ENCODE measurements around the gene RAD17.

Gene RAD17

DNA sequence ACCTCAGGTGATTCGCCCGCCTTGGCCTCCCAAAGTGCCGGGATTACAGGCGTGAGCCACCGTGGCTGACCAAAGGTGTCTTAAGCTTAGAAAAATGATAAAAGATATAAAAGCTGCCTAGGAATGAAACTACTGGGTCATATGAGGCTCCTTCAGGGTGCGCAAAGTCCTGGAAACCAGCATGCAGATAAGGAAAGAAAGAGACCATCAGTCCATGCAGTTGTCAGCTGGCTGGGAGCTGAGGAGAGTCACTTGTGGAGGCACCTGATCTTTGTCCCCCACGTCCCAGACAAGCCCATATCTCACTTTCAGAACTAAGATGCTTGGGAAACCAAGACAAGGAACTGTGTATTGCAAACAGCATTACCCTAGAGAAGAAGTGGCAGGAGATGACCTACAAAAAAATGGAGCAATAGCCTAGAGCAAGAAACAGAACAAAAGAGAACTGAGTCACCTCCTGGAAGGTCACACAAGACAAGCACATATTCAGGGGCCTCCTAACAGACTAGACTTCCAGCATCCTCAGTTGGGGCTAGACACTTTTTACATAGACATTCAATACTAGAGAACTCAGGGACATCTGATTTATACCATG is 34.2 kb upstream of the RAD17 start:
- TF ChIP-seq, protein P1, sequence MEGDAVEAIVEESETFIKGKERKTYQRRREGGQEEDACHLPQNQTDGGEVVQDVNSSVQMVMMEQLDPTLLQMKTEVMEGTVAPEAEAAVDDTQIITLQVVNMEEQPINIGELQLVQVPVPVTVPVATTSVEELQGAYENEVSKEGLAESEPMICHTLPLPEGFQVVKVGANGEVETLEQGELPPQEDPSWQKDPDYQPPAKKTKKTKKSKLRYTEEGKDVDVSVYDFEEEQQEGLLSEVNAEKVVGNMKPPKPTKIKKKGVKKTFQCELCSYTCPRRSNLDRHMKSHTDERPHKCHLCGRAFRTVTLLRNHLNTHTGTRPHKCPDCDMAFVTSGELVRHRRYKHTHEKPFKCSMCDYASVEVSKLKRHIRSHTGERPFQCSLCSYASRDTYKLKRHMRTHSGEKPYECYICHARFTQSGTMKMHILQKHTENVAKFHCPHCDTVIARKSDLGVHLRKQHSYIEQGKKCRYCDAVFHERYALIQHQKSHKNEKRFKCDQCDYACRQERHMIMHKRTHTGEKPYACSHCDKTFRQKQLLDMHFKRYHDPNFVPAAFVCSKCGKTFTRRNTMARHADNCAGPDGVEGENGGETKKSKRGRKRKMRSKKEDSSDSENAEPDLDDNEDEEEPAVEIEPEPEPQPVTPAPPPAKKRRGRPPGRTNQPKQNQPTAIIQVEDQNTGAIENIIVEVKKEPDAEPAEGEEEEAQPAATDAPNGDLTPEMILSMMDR (IDR thresholded peaks at IDR 0.05): no peak
- no peak for TF ChIP-seq ZFX (IDR thresholded peaks at IDR 0.05; ENCODE audit: borderline replicate concordance)

GRCh38 chr5:69341520-69342161 is 28.0 kb upstream of the RAD17 start:
- H3K27ac ChIP-seq: no peak overlapping the region
- TF ChIP-seq ZFX (IDR thresholded peaks at IDR 0.05; ENCODE audit: borderline replicate concordance): no peak
- TF ChIP-seq, protein P1 (IDR thresholded peaks at IDR 0.05): no peak

More for the DNA sequence above, 34.2 kb upstream of the RAD17 start:
- no peak overlapping the region for H3K27ac ChIP-seq

DNA sequence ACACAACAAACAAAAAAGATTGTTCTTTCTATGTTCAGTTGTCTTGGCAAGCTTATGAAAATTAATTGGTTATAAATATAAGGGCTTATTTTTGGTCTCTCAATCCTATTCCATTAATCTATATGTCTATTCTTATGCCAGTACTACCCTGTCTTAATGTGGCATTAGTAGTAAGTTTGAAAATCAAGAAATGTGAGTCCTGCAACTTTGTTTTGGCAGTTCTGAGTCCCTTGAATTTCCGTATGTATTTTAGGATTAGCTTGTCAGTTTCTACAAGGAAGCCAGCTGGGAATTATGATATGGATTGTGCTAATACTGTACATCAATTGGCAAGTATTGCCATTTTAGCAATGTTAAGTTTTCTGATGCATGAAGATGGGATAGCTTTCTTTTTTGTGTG is 26.5 kb upstream of the RAD17 start:
- H3K27ac ChIP-seq: no peak overlapping the region
- no peak for TF ChIP-seq ZFX (IDR thresholded peaks at IDR 0.05; ENCODE audit: borderline replicate concordance)
- TF ChIP-seq, protein P1 (IDR thresholded peaks at IDR 0.05): no peak

DNA sequence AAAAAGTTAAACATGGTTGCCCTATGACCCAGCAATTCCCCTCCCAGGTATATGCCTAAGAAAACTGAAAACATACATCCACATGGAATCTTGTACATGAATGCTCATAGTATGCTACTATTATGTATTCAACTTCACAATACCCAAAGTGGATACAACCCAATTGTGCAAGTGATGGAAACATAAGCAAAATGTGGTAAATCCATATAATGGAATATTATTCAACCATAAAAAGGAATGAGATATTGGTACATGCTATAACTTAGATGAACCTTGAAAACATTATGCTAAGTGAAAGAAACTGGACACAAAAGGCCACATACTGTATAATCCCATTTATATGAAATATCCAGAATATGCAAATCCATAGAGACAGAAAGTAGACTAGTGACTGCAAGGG is 19.0 kb upstream of the RAD17 start:
- no peak overlapping the region for H3K27ac ChIP-seq
- TF ChIP-seq, protein P1 (IDR thresholded peaks at IDR 0.05): no peak
- no peak for TF ChIP-seq ZFX (IDR thresholded peaks at IDR 0.05; ENCODE audit: borderline replicate concordance)

GRCh38 chr5:69359699-69360098 is 9.9 kb upstream of the RAD17 start:
- TF ChIP-seq ZFX (IDR thresholded peaks at IDR 0.05; ENCODE audit: borderline replicate concordance): no peak
- TF ChIP-seq, protein P1 (IDR thresholded peaks at IDR 0.05): no peak
- no peak overlapping the region for H3K27ac ChIP-seq

- no peak for TF ChIP-seq ZFX (IDR thresholded peaks at IDR 0.05; ENCODE audit: borderline replicate concordance)
- TF ChIP-seq, protein P1 (IDR thresholded peaks at IDR 0.05): no peak
- no peak overlapping the region for H3K27ac ChIP-seq
These were observed 9.2 kb upstream of the RAD17 start for GRCh38 chr5:69360442-69360841.

- no peak overlapping the region for H3K27ac ChIP-seq
- TF ChIP-seq, protein P1 (IDR thresholded peaks at IDR 0.05): peak; percentile 29
- no peak for TF ChIP-seq ZFX (IDR thresholded peaks at IDR 0.05; ENCODE audit: borderline replicate concordance)
These were observed 5.2 kb upstream of the RAD17 start for GRCh38 chr5:69364414-69364813.

All from 22Rv1 (cell line).